ENCODE measurements around the gene TRIM72. TPM values are rescaled to one million over a fixed set of nuclear protein-coding genes. Genes with fewer than 3 reads are reported as not detected.
A peak's percentile ranks its signal among the peaks of the same experiment; 100 is the strongest.

Gene TRIM72
- total and polyA plus RNA-seq, 2 donors (not counting 3 experiments of a cell fraction or from before 2014, with no cell fraction given) = not detected

DNA sequence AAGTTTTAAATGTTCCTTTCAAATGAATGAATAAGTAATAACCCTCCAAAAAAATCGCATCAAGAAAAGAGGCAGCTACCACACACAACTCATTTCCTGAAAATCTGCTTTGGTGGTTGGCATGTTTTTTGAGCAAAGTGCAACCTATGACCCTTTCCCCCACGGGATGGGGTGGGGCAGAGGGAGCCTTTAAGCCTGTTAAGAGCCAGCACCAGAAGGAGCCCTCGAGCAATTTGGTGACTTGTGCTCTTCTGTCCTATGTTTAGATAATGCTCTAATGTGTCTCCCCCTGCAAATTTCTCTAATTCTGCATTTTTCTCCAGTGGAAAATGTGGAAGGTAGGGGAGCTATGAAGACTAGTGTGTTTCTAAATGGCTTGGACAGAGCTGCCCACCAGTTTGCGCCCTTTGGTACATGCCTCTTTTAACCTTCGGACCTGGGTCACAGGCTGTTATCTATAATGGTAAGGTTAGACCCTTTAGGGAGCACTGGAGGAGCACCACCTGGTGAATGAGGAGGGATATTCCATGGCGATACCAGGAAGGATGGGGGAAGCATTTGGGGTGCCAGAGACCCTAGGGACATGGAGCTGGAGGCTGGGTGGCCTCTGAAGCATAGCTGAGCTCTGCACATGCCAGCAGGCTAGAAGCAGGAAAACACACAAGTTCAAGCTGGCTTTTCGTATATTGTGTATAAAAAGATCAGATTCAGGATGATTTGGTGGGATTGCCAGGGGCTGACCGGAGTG is 12.9 kb upstream of the TRIM72 start:
- intact Hi-C loops (cut with micrococcal nuclease) (loop anchor here (2.0 to 5.0 kb wide), 2 partner anchors 242 to 256 kb away; partner anchors contain the start of genes ARMC5 and ZNF843), dilution Hi-C loops (cut with MboI; ENCODE audit: extremely low pct_ligation_motif_present, low sequenced_read_pairs) (no loop called here)
- Histone ChIP-seq H4K20me1 (replicated peaks; ENCODE audit: control insufficient read depth, extremely low read depth, insufficient read depth, low read length) (no peaks in the 10 kb centered on the region), H3K79me2 (ENCODE audit: control insufficient read depth, insufficient read depth, low read length) (no peaks in the 10 kb centered on the region), H3K4me3 (replicated peaks in 1 of 3; ENCODE audit: insufficient read depth in 1 of 3, low read depth in 1 of 3, low read length in 3 of 3) (no peak overlapping the region), H3K4me1 (ENCODE audit: control insufficient read depth, extremely low read depth, insufficient read depth, low read length) (peaks cover 4% of the 10 kb centered on the region), H3K9me1 (replicated peaks; ENCODE audit: control insufficient read depth, extremely low read depth, insufficient read depth, low read length) (no peaks in the 10 kb centered on the region), H3K9me3 (replicated peaks; ENCODE audit: control insufficient read depth, insufficient read depth, low read length) (no peaks in the 10 kb centered on the region), H3K9ac (replicated peaks; ENCODE audit: extremely low read depth, insufficient read depth, low read length) (no peak overlapping the region), H2AFZ (ENCODE audit: low read depth, low read length) (no peak overlapping the region), H3K27me3 (ENCODE audit: control insufficient read depth in 2 of 2, insufficient read depth in 2 of 2, low read length in 2 of 2) (no peaks in the 10 kb centered on the region), H3K36me3 (ENCODE audit: control insufficient read depth in 2 of 2, extremely low read depth in 1 of 2, insufficient read depth in 2 of 2, low read length in 2 of 2) (peaks cover 2 to 5% of the 10 kb centered on the region in 2 experiments), H3K4me2 (ENCODE audit: insufficient read depth, low read length) (peak overlapping the region; percentile 56), H3K27ac (ENCODE audit: insufficient read depth, low read depth, low read length) (no peak overlapping the region)
- no peak for DNase-seq (ENCODE audit: low read depth, low spot score)
- POLR2A ChIA-PET = interaction anchor here (0.6 to 1.5 kb wide), 3 partner anchors 9 to 673 kb away, joined by 3 to 5 read pairs (median 3); partner anchors contain the start of genes PYDC1 and ZNF267
- TF ChIP-seq EZH2 (IDR thresholded peaks at IDR 0.05; ENCODE audit: borderline replicate concordance, low read depth, low read length, severe bottlenecking) = no peak
- no peak for TF ChIP-seq POLR2A (IDR thresholded peaks at IDR 0.05; ENCODE audit: low read depth, low read length)
- TF ChIP-seq, protein P1, sequence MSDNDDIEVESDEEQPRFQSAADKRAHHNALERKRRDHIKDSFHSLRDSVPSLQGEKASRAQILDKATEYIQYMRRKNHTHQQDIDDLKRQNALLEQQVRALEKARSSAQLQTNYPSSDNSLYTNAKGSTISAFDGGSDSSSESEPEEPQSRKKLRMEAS (IDR thresholded peaks at IDR 0.05; ENCODE audit: insufficient read depth, insufficient read length) = no peak
- TF ChIP-seq MYC (IDR thresholded peaks at IDR 0.05; ENCODE audit: low read depth, low read length) = no peak
- no peak for TF ChIP-seq JUN (IDR thresholded peaks at IDR 0.05; ENCODE audit: borderline replicate concordance, insufficient read depth, insufficient read length, low read depth)
- no peak for TF ChIP-seq CTCF (IDR thresholded peaks at IDR 0.05; ENCODE audit: extremely low read depth in 1 of 2, insufficient read depth in 1 of 2, low read depth in 1 of 2, low read length in 2 of 2)
- no peak for TF ChIP-seq POLR2AphosphoS5 (IDR thresholded peaks at IDR 0.05; ENCODE audit: insufficient read depth, low read depth, low read length)
- TF ChIP-seq GATA2 (IDR thresholded peaks at IDR 0.05; ENCODE audit: insufficient read depth, insufficient read length, low read depth, low read length) = no peak
- no peak for TF ChIP-seq FOS (IDR thresholded peaks at IDR 0.05; ENCODE audit: borderline replicate concordance, insufficient read depth, low read length)
- peak; percentile 37 for FAIRE-seq
- CTCF ChIA-PET = interaction anchor here (0.9 to 2.7 kb wide), 5 partner anchors 9 to 242 kb away, joined by 3 to 20 read pairs (median 6); partner anchors contain the start of genes TRIM72 and ZNF843
- BruUV-seq (replicated peaks) = no TSS peak

Data from endothelial cell of umbilical vein (primary cell).